Measurements from ENCODE around the gene RAPGEF2.

DNA sequence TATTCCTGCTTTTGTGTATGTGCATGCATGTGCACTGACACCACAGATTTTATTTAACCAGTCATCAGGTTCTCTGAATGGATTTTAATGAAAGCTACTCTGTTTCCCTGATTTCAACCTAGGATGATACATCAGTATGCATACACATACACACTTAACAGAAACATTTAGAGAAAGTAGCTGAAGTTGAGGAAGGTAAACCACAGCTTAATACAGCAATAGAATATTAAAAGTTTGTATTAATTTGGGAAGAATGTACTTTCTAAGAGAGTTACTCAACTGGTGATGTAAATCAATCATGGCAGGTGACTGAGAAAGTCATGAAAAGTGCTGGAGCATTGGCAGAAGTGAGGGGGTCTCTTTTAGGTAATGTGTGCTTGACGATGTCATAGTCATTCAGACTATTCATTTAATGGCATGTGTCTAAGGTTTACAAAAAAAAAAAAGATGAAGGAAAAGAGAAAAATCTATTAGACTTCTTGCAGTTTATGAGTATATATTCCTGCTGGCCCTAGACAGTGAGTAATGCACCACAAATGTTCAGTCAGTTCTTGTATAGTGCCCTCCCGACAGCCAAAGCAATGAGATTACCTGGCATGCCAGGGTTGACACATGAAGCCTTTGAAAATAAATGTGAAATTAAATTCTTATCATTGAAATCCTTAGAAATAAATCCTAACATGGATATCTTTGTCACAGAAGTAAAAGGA, 187.6 kb downstream of the RAPGEF2 start:
- no peak for TF ChIP-seq CTCF (IDR thresholded peaks at IDR 0.05 in 8 of 11, conservative IDR thresholded peaks at IDR 0.05 in 3 of 11)
- TF ChIP-seq POLR2A (IDR thresholded peaks at IDR 0.05), result no peak

Data from spleen (tissue), 7 donors.